Measurements from ENCODE around the gene PRDM2.

DNA sequence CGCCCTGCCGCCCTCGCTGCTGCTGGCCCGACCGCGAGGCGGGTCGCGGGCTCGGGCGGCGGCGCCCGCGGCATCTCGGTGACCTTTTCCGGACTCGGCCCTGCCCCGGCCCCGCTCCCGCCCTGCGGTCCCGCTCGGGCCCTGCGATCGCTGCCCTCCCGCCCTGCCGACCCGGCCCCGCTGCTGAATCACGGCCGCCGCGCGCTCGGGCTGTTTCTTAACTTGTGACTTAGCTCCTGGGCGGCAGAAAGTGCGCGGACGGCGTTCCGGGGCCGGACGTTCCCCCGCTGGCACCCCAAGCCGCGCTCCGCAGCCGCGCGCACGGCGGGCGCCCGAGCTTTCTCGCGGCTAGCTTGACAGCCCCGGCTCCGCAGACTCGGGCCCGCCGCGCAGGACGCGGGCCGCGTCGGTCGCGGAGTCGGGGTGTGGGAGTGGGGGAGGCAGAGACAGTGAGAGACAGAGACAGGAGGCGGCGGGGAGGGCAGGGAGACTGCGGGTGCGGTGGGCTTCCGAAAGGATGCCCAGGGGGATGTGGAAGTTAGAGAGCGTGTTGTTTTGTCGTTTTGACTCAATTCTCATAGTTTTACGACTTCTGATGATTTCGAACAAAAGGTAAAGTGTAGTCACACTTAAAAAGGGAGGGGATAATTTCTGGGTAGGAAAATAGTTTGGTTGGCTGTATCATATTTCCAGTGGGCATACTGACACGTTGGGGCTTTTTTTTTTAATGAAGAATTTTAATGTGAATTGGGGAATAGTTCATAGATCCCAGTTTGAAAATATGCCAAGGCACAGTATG is 49.8 kb downstream of the PRDM2 start:
- TF ChIP-seq, protein P1, sequence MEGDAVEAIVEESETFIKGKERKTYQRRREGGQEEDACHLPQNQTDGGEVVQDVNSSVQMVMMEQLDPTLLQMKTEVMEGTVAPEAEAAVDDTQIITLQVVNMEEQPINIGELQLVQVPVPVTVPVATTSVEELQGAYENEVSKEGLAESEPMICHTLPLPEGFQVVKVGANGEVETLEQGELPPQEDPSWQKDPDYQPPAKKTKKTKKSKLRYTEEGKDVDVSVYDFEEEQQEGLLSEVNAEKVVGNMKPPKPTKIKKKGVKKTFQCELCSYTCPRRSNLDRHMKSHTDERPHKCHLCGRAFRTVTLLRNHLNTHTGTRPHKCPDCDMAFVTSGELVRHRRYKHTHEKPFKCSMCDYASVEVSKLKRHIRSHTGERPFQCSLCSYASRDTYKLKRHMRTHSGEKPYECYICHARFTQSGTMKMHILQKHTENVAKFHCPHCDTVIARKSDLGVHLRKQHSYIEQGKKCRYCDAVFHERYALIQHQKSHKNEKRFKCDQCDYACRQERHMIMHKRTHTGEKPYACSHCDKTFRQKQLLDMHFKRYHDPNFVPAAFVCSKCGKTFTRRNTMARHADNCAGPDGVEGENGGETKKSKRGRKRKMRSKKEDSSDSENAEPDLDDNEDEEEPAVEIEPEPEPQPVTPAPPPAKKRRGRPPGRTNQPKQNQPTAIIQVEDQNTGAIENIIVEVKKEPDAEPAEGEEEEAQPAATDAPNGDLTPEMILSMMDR (optimal IDR thresholded peaks at IDR 0.05 in 1 of 3, IDR thresholded peaks at IDR 0.05 in 1 of 3, conservative IDR thresholded peaks at IDR 0.05 in 1 of 3; ENCODE audit: extremely low read depth in 1 of 3, insufficient read depth in 2 of 3, low read length in 3 of 3), result no peak
- no peak for TF ChIP-seq EZH2 (IDR thresholded peaks at IDR 0.05; ENCODE audit: low read length)

All from keratinocyte (primary cell).